Pancreas (tissue), 10 donors: ENCODE results near the gene HLA-B. TPM values are rescaled to one million over a fixed set of nuclear protein-coding genes. Genes with fewer than 3 reads are reported as not detected.

Experiments used
- ATAC-seq, 4 donors: fragments of 200-7000 bp; cut with Tn5 transposase; one replicate each; pipeline versions ENCODE4 v1.8.0 to v1.9.1; 2020; ENCODE audit warnings: mild to moderate bottlenecking in 4 of 4, moderate library complexity in 4 of 4
- DNase-seq, 6 donors: peaks; one replicate each; pipeline ENCODE4 v3.0.0-alpha.2; 2020
- FAIRE-seq: peaks from 2 replicates; lab custom pipeline; 2012; peaks lifted over from hg19 to GRCh38; lab: Jason Lieb, UNC
- H3K27ac ChIP-seq, 4 donors: fragments of 200-600 bp; sonication (generic); 1 replicate in 3 of 4; 2 replicates in 1 of 4; pipeline versions ENCODE4 v1.5.0 to v1.8.0; 2020
- H3K27me3 ChIP-seq, 4 donors: fragments of 200-600 bp; one replicate each; pipeline ENCODE4 v1.8.0; 2021
- H3K36me3 ChIP-seq, 3 donors: fragments of 200-600 bp; sonication (generic) in 1 of 3; one replicate each; pipeline versions ENCODE4 v1.5.0 to v1.8.0; 2020 to 2021
- H3K4me1 ChIP-seq, 3 donors: fragments of 200-600 bp; one replicate each; pipeline ENCODE4 v1.8.0; 2021
- H3K4me3 ChIP-seq, 4 donors: fragments of 200-600 bp; sonication (generic) in 2 of 4; one replicate each; pipeline versions ENCODE4 v1.5.0 to v1.8.0; 2020 to 2021
- H3K9me3 ChIP-seq, 4 donors: fragments of 200-600 bp; one replicate each; pipeline ENCODE4 v1.8.0; 2021
- WGBS, 2 donors: extraction: QIAGEN DNeasy Blood & Tissue Kit; methylation state at CpG; one replicate each; pipeline ENCODE4 v1.1.7; 2013; 5-methylcytosine and 5-hydroxymethylcytosine counted together
- intact Hi-C, 3 donors: fragments of 100-400 bp; cut with DNase I; formaldehyde crosslinking; loops; one replicate each; pipeline versions ENCODE4 v1.11.1 to v1.14.2; 2022
- polyA plus RNA-seq, 2 donors: library from polyadenylated mRNA; stranded (reverse); fragments of 200-250 nt; gene quantifications; one replicate each; pipeline ENCODE4 v1.2.3, GENCODE V29; 2013
- total RNA-seq, 6 donors: library from RNA; stranded (reverse); fragmentation: NEBNext Ultra II Directional in 4 of 6; extraction: Animal tissue kit (Norgen Biotek cat#: 25700) in 4 of 6; gene quantifications; one replicate each; pipeline versions ENCODE4 v1.2.1 to v1.2.4, GENCODE V29; 2021 to 2023
- TF ChIP-seq, protein P1 (sequence below), 4 donors: fragments of 200-600 bp; sonication (generic) in 3 of 4; IDR thresholded peaks; one replicate each; pipeline versions ENCODE4 v1.5.0 to v1.8.0; 2021; ENCODE audit warnings: antibody characterized with exemption in 4 of 4
- donor health status: healthy with polysubstance abuse.
- donor health status: DM: no; HTN: no; CAD: no; lungs with moderate emphysema.
- donor health status: DM: no; HTN: no; CAD: no.
- donor health status: control.
- donor health status: control.
- donor health status: Bipolar disorder and iron deficiency.
- donor health status: DM: yes; HTN: yes; CAD: no.
- donor health status: DM: no; HTN: no; CAD: no.
- donor health status: DM: no; HTN: no; CAD: no.
- donor health status: DM: yes; HTN: yes; CAD: no.

HLA-B gene
- total and polyA plus RNA-seq, 8 donors: 141 to 1,089 (median 262) TPM

- intact Hi-C loops: no loop called here
- no peak overlapping the region for H3K4me3 ChIP-seq
- no peak for FAIRE-seq
- no peaks in the 10 kb centered on the region for H3K9me3 ChIP-seq
- 12 to 21% methylated on average over 3 of the region's 3 CpGs for WGBS, 2 donors
- no peak for DNase-seq
- TF ChIP-seq, protein P1, sequence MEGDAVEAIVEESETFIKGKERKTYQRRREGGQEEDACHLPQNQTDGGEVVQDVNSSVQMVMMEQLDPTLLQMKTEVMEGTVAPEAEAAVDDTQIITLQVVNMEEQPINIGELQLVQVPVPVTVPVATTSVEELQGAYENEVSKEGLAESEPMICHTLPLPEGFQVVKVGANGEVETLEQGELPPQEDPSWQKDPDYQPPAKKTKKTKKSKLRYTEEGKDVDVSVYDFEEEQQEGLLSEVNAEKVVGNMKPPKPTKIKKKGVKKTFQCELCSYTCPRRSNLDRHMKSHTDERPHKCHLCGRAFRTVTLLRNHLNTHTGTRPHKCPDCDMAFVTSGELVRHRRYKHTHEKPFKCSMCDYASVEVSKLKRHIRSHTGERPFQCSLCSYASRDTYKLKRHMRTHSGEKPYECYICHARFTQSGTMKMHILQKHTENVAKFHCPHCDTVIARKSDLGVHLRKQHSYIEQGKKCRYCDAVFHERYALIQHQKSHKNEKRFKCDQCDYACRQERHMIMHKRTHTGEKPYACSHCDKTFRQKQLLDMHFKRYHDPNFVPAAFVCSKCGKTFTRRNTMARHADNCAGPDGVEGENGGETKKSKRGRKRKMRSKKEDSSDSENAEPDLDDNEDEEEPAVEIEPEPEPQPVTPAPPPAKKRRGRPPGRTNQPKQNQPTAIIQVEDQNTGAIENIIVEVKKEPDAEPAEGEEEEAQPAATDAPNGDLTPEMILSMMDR (IDR thresholded peaks at IDR 0.05): no peak
- H3K27me3 ChIP-seq: no peaks in the 10 kb centered on the region
- no peak overlapping the region for H3K27ac ChIP-seq
- no peaks in the 10 kb centered on the region for H3K36me3 ChIP-seq
- no peak for ATAC-seq
- no peaks in the 10 kb centered on the region for H3K4me1 ChIP-seq
Measured at GRCh38 chr6:31339210-31339609, 17.8 kb downstream of the HLA-B start.

DNA sequence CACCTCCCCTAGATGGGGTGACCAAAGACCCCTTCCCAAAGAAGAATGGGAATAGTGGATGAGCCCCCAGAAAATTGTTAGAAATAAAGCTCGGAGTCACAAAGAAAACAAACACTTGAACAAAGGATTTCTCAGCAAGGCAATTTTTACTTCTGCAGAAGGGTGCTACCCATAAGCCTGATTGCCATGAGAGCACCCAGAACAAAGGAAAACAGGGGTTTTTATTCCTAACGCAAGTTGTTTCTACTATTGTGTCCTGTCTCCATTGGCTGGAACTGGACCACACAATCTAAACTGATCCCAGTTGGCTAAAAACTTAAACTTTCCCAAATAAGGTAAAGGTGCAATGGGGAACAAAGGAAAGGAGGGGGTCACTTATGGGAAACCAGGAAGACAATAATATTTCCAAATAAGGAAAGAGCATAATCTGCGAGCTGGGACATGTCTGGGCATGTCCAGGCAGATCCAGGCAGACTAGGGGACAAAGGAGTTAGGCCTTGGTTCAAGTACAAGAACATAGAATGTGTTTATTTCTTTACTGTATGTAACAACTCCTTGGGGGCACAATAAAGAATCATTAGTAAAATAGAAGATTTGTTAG is 20.0 kb downstream of the HLA-B start:
- H3K4me3 ChIP-seq: no peak overlapping the region
- no peaks in the 10 kb centered on the region for H3K27me3 ChIP-seq
- DNase-seq (no peak), ATAC-seq (no peak), FAIRE-seq (no peak)
- H3K4me1 ChIP-seq: no peaks in the 10 kb centered on the region
- TF ChIP-seq, protein P1 (IDR thresholded peaks at IDR 0.05): no peak
- no peak overlapping the region for H3K27ac ChIP-seq
- no peaks in the 10 kb centered on the region for H3K36me3 ChIP-seq
- WGBS, 2 donors: 38 to 50% methylated on average over 3 of the region's 3 CpGs
- intact Hi-C loops: no loop called here
- H3K9me3 ChIP-seq: no peaks in the 10 kb centered on the region

- ATAC-seq: no peak
- H3K27ac ChIP-seq: no peak overlapping the region
- TF ChIP-seq, protein P1 (IDR thresholded peaks at IDR 0.05): no peak
- no peaks in the 10 kb centered on the region for H3K27me3 ChIP-seq
- 41 to 63% methylated on average over 4 of the region's 4 CpGs for WGBS, 2 donors
- no peaks in the 10 kb centered on the region for H3K36me3 ChIP-seq
- H3K9me3 ChIP-seq: no peaks in the 10 kb centered on the region
- intact Hi-C loops: no loop called here
- no peak for FAIRE-seq
- no peak for DNase-seq
- H3K4me1 ChIP-seq: no peaks in the 10 kb centered on the region
- no peak overlapping the region for H3K4me3 ChIP-seq
Measured at GRCh38 chr6:31332637-31333602, 24.1 kb downstream of the HLA-B start.

DNA sequence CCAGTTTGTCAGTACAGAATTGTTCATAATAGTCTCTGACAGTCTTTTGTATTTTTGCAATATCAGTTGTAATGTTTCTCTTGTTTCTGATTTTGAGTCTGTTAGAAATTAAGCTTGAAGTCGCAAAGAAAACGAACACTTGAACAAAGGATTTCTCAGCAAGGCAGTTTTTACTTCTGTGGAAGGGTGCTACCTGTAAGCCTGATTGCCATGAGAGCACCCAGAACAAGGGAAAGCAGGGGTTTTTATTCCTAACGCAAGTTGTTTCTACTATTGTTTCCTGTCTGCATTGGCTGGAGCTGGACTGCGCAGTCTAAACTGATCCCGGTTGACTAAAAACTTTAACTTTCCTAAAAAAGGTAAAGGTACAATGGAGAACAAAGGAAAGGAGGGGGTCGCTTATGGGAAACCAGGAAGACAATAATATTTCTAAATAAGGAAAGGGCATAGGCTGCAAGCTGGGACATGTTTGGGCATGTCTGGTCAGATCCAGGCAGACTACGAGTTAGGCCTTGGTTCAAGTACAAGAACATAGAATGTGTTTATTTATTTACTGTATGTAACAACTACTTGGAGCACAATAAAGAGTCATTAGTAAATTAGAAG is 28.5 kb downstream of the HLA-B start:
- ATAC-seq (no peak), DNase-seq (no peak), FAIRE-seq (no peak)
- H3K4me1 ChIP-seq: no peaks in the 10 kb centered on the region
- TF ChIP-seq, protein P1 (IDR thresholded peaks at IDR 0.05): no peak
- H3K27ac ChIP-seq: no peak overlapping the region
- intact Hi-C loops: no loop called here
- H3K9me3 ChIP-seq: no peaks in the 10 kb centered on the region
- no peaks in the 10 kb centered on the region for H3K27me3 ChIP-seq
- H3K36me3 ChIP-seq: no peaks in the 10 kb centered on the region
- 67 to 84% methylated on average over 7 of the region's 7 CpGs for WGBS, 2 donors
- no peak overlapping the region for H3K4me3 ChIP-seq
